K562 (cell line): ENCODE data around the gene GASK1A. TPM values are rescaled to one million over a fixed set of nuclear protein-coding genes. Genes with fewer than 3 reads are reported as not detected.
A peak's percentile ranks its signal among the peaks of the same experiment; 100 is the strongest.

Source experiments
- CTBP1 ChIP-seq: fragments of 450-650 bp; IDR thresholded peaks from 2 replicates; pipeline ENCODE4 v1.6.1; 2016; ENCODE audit warnings: borderline replicate concordance
- E2F8 ChIP-seq: fragments of 450-650 bp; IDR thresholded peaks from 2 replicates; pipeline ENCODE4 v1.7.1; 2018; ENCODE audit warnings: mild to moderate bottlenecking, low read depth; ENCODE audit not compliant: partially characterized antibody
- GATAD2B ChIP-seq: fragments of 450-650 bp; IDR thresholded peaks from 2 replicates; pipeline ENCODE4 v1.6.1; 2017; ENCODE audit warnings: mild to moderate bottlenecking, borderline replicate concordance
- HNRNPH1 ChIP-seq: fragments of 200-400 bp; formaldehyde crosslinking; optimal IDR thresholded peaks from 2 replicates; pipeline ENCODE3; 2017; ENCODE audit warnings: low read depth, mild to moderate bottlenecking, low read length, moderate library complexity
- IFI16 ChIP-seq: fragments of 250-450 bp; sonication (Bioruptor Pico); IDR thresholded peaks from 2 replicates; pipeline ENCODE4 v2.1.2; 2022; ENCODE audit warnings: mild to moderate bottlenecking, inconsistent platforms
- MAFG ChIP-seq: fragments of 450-650 bp; conservative IDR thresholded peaks from 2 replicates; pipeline ENCODE4 v1.6.1; 2016; ENCODE audit warnings: missing genetic modification characterization, missing compliant biosample characterization
- MCM5 ChIP-seq: fragments of 450-650 bp; IDR thresholded peaks from 2 replicates; pipeline ENCODE4 v1.6.1; 2016; ENCODE audit warnings: low read depth
- MED1 ChIP-seq: sonication (generic); formaldehyde crosslinking; IDR thresholded peaks from 2 replicates; pipeline ENCODE4 v1.8.1; 2023; ENCODE audit warnings: missing genetic modification reagents, borderline replicate concordance
- MEIS2 ChIP-seq: fragments of 450-650 bp; IDR thresholded peaks from 2 replicates; pipeline ENCODE4 v1.6.1; 2014; ENCODE audit warnings: mild to moderate bottlenecking; ENCODE audit not compliant: partially characterized antibody
- NFIC ChIP-seq: fragments of 450-650 bp; IDR thresholded peaks from 2 replicates; pipeline ENCODE4 v1.6.1; 2017; ENCODE audit warnings: mild to moderate bottlenecking, inconsistent platforms
- PKNOX1 ChIP-seq: fragments of 450-650 bp; IDR thresholded peaks from 2 replicates; pipeline ENCODE4 v1.6.1; 2016
- RAD51 ChIP-seq: fragments of 450-650 bp; IDR thresholded peaks from 2 replicates; pipeline ENCODE4 v1.7.1; 2016; ENCODE audit warnings: low read depth, mild to moderate bottlenecking, borderline replicate concordance
- RCOR1 ChIP-seq, 2 experiments: IDR thresholded peaks; 2 replicates each; pipeline ENCODE4 v1.6.1; 2012; ENCODE audit warnings: low read depth in 2 of 2, low read length in 2 of 2, borderline replicate concordance in 1 of 2, improper control_type of control experiment in 1 of 2
- STAG1 ChIP-seq: sonication (generic); formaldehyde crosslinking; IDR thresholded peaks from 2 replicates; pipeline ENCODE4 v1.5.0; 2020; ENCODE audit warnings: missing genetic modification reagents, borderline replicate concordance
- TCF3 ChIP-seq: sonication (generic); formaldehyde crosslinking; IDR thresholded peaks from 2 replicates; pipeline ENCODE4 v1.4.0; 2020; ENCODE audit warnings: mild to moderate bottlenecking, missing genetic modification reagents
- TCFL5 ChIP-seq: fragments of 250-450 bp; sonication (Bioruptor Pico); conservative IDR thresholded peaks from 2 replicates; pipeline ENCODE4 v1.6.1; 2021; ENCODE audit warnings: mild to moderate bottlenecking, moderate library complexity, matching md5 sums
- TEAD2 ChIP-seq: fragments of 450-650 bp; IDR thresholded peaks from 2 replicates; pipeline ENCODE4 v1.6.1; 2016; ENCODE audit warnings: missing genetic modification characterization, control low read depth, missing compliant biosample characterization
- TFE3 ChIP-seq: fragments of 450-650 bp; formaldehyde crosslinking; IDR thresholded peaks from 2 replicates; pipeline ENCODE4 v1.4.0; 2020; ENCODE audit warnings: mild to moderate bottlenecking, mixed read lengths
- ZBED1 ChIP-seq: IDR thresholded peaks from 2 replicates; pipeline ENCODE4 v1.6.1; 2014
- ZNF143 ChIP-seq: sonication (generic); formaldehyde crosslinking; IDR thresholded peaks from 2 replicates; pipeline ENCODE4 v1.9.0; 2022; ENCODE audit warnings: mild to moderate bottlenecking, missing genetic modification reagents
- ZNF175 ChIP-seq: fragments of 200-800 bp; sonication (Bioruptor generic); IDR thresholded peaks from 2 replicates; pipeline ENCODE4 v1.6.1; 2016; ENCODE audit warnings: low read depth, mild to moderate bottlenecking, missing genetic modification characterization, missing compliant biosample characterization
- ZNF23 ChIP-seq: fragments of 250-450 bp; sonication (Bioruptor Pico); IDR thresholded peaks from 2 replicates; pipeline ENCODE4 v1.4.0; 2020; ENCODE audit warnings: mild to moderate bottlenecking
- ZNF263 ChIP-seq: sonication (generic); formaldehyde crosslinking; IDR thresholded peaks from 2 replicates; pipeline ENCODE4 v1.8.0; 2022; ENCODE audit warnings: mild to moderate bottlenecking, missing genetic modification reagents, borderline replicate concordance
- ZNF384 ChIP-seq: IDR thresholded peaks from 2 replicates; pipeline ENCODE4 v1.6.1; 2012; ENCODE audit warnings: low read depth, low read length, improper control_type of control experiment
- ZNF436 ChIP-seq: fragments of 250-450, 450-650 bp; sonication (Bioruptor Pico); formaldehyde crosslinking; IDR thresholded peaks from 2 replicates; pipeline ENCODE4 v1.7.0; 2020; ENCODE audit warnings: mild to moderate bottlenecking
- ZNF668 ChIP-seq: fragments of 250-450 bp; sonication (Bioruptor Pico); IDR thresholded peaks from 2 replicates; pipeline ENCODE4 v1.8.0; 2022; ENCODE audit warnings: mild to moderate bottlenecking, inconsistent platforms
- polyA plus RNA-seq, 8 experiments: library from polyadenylated mRNA; depleted of rRNA in 4 of 8; stranded (reverse) in 5 of 8; unstranded in 3 of 8; fragments of >200 nt; fragmentation: Nextera tagmentation in 2 of 8; fragmentation: Illumina TruSeq in 1 of 8; extraction: Ambion mirVana in 2 of 8; extraction: Trizol in 1 of 8; gene quantifications; 2 replicates each; pipeline versions ENCODE4 v1.2.1 to v1.2.3, GENCODE V29; 2011 to 2014; ENCODE audit warnings: inconsistent platforms in 1 of 8, missing spikeins in 1 of 8
- total RNA-seq, 7 experiments: library from RNA; depleted of rRNA in 6 of 7; stranded (reverse); fragments of >200 nt in 6 of 7; fragmentation: Illumina TruSeq in 2 of 7; extraction: Trizol in 2 of 7; gene quantifications; 2 replicates each; pipeline versions ENCODE4 v1.2.1 to v1.2.3, GENCODE V29; 2011 to 2021; ENCODE audit warnings: low replicate concordance in 1 of 7

Gene GASK1A
- total and polyA plus RNA-seq, 9 of the 15 experiments (the other 6 are each of a cell fraction or from before 2014, with no cell fraction given), result 0.04 to 0.11 (median 0.05) TPM; not detected in 5

- TF ChIP-seq ZNF436 (CRISPR knock-in tag) (no peak), ZBED1 (no peak), GATAD2B (no peak), ZNF384 (no peak), ZNF143 (no peak), HNRNPH1 (no peak), MAFG (peak; percentile 64), ZNF263 (CRISPR knock-in tag) (no peak), ZNF668 (no peak), PKNOX1 (no peak), MEIS2 (peak; percentile 58), IFI16 (CRISPR knock-in tag) (no peak), E2F8 (no peak), TFE3 (CRISPR knock-in tag) (no peak), TEAD2 (tag) (no peak), STAG1 (CRISPR knock-in tag) (no peak), MCM5 (no peak), ZNF23 (CRISPR knock-in tag) (no peak), ZNF175 (CRISPR knock-in tag) (no peak), CTBP1 (peak; percentile 66), TCFL5 (no peak), RAD51 (no peak), TCF3 (CRISPR knock-in tag) (peak; percentile 80), NFIC (peak; percentile 52), RCOR1 (IDR thresholded peaks at IDR 0.05; ENCODE audit: borderline replicate concordance in 1 of 2, low read depth in 2 of 2, low read length in 2 of 2) (0 out of 4 replicates have a peak, but pooled peaks of 1 of the 2 experiments have one; percentile 19), MED1 (no peak)
Observed at GRCh38 chr3:43062564-43063040, 83.5 kb downstream of the GASK1A start (continued).
